Uterus (tissue), 4 donors: ENCODE results near the gene SIRT1. TPM values are rescaled to one million over a fixed set of nuclear protein-coding genes. Genes with fewer than 3 reads are reported as not detected.

Experiments used
- DNase-seq, 2 donors: peaks; one replicate each; pipeline ENCODE4 v3.0.0-alpha.2; 2019 to 2020
- H3K27ac ChIP-seq, 2 donors: fragments of 200-600 bp; sonication (generic); 1 replicate in 1 of 2; 2 replicates in 1 of 2; pipeline ENCODE4 v1.5.1; 2016 to 2018
- H3K27me3 ChIP-seq, 2 donors: fragments of 200-600 bp; sonication (generic); one replicate each; pipeline ENCODE4 v1.5.1; 2018 to 2019; ENCODE audit warnings: control low read depth in 1 of 2
- H3K36me3 ChIP-seq, 2 donors: fragments of 200-600 bp; sonication (generic); one replicate each; pipeline ENCODE4 v1.5.1; 2019; ENCODE audit warnings: control low read depth in 1 of 2
- H3K4me1 ChIP-seq, 2 donors: fragments of 200-600 bp; sonication (generic); one replicate each; pipeline ENCODE4 v1.5.1; 2018 to 2019; ENCODE audit warnings: control low read depth in 1 of 2
- H3K4me3 ChIP-seq, 2 donors: fragments of 200-600 bp; sonication (generic); 1 replicate in 1 of 2; 2 replicates in 1 of 2; pipeline ENCODE4 v1.5.1; 2018 to 2019; ENCODE audit warnings: mild to moderate bottlenecking in 1 of 2
- H3K9me3 ChIP-seq, 2 donors: fragments of 200-600 bp; sonication (generic); one replicate each; pipeline ENCODE4 v1.5.1; 2019; ENCODE audit warnings: control low read depth in 1 of 2
- CTCF ChIP-seq, 4 experiments: fragments of 200-600 bp in 2 of 4; fragments of 450-650 bp in 2 of 4; sonication (generic) in 2 of 4; IDR thresholded peaks; one replicate each; pipeline ENCODE4 v1.5.1; 2016 to 2019; ENCODE audit warnings: antibody characterized with exemption in 4 of 4, mild to moderate bottlenecking in 2 of 4, moderate library complexity in 1 of 4
- POLR2A ChIP-seq, 2 donors: fragments of 450-650 bp; IDR thresholded peaks; one replicate each; pipeline ENCODE4 v1.6.1; 2016; ENCODE audit warnings: antibody characterized with exemption in 2 of 2, mild to moderate bottlenecking in 1 of 2, moderate library complexity in 1 of 2
- intact Hi-C: fragments of 100-400 bp; cut with DNase I; formaldehyde crosslinking; loops from one replicate; pipeline ENCODE4 v1.15.1; 2023; ENCODE audit warnings: low total_unique reads
- total RNA-seq, 4 donors: library from RNA; depleted of rRNA in 3 of 4; stranded (reverse); fragments of >200 nt in 3 of 4; gene quantifications; one replicate each; pipeline versions ENCODE4 v1.1.0 to v1.2.4, GENCODE V29; 2014 to 2023
- donor health status: DM: yes; HTN: yes; CAD: no.

Gene SIRT1
- total RNA-seq, 4 donors from 2014 or later = 9.5 to 47.7 (median 37.1) TPM

- intact Hi-C loops = no loop called here
- H3K27me3 ChIP-seq = no peaks in the 10 kb centered on the region
- H3K9me3 ChIP-seq = no peaks in the 10 kb centered on the region
- H3K4me1 ChIP-seq = peaks cover 0 to 4% of the 10 kb centered on the region in 2 donors
- no peak overlapping the region for H3K4me3 ChIP-seq
- H3K27ac ChIP-seq = no peak overlapping the region
- TF ChIP-seq POLR2A (IDR thresholded peaks at IDR 0.05) (no peak), CTCF (IDR thresholded peaks at IDR 0.05) (no peak)
- H3K36me3 ChIP-seq = no peaks in the 10 kb centered on the region
- no peak for DNase-seq
Measured at GRCh38 chr10:67839951-67840350, 44.5 kb upstream of the SIRT1 start.

- H3K36me3 ChIP-seq = no peaks in the 10 kb centered on the region
- DNase-seq = no peak
- H3K27ac ChIP-seq = no peak overlapping the region
- no peaks in the 10 kb centered on the region for H3K9me3 ChIP-seq
- no peaks in the 10 kb centered on the region for H3K27me3 ChIP-seq
- intact Hi-C loops = no loop called here
- peaks cover 0 to 3% of the 10 kb centered on the region in 2 donors for H3K4me1 ChIP-seq
- TF ChIP-seq CTCF (IDR thresholded peaks at IDR 0.05) (no peak), POLR2A (IDR thresholded peaks at IDR 0.05) (no peak)
- H3K4me3 ChIP-seq = no peak overlapping the region
Measured at GRCh38 chr10:67841737-67842136, 42.7 kb upstream of the SIRT1 start.

GRCh38 chr10:67843284-67843683 lies 41.2 kb upstream of the SIRT1 start:
- no peaks in the 10 kb centered on the region for H3K4me1 ChIP-seq

GRCh38 chr10:67849331-67850011 lies 35.0 kb upstream of the SIRT1 start:
- peak; percentile 37 to 69 for TF ChIP-seq POLR2A (IDR thresholded peaks at IDR 0.05)
- TF ChIP-seq CTCF (IDR thresholded peaks at IDR 0.05) = peak in 1 of 4 experiments; percentile 19
- Histone ChIP-seq H3K4me1 (no peaks in the 10 kb centered on the region), H3K9me3 (no peaks in the 10 kb centered on the region), H3K27me3 (no peaks in the 10 kb centered on the region), H3K4me3 (peak overlapping the region; percentile 76 to 83), H3K36me3 (no peaks in the 10 kb centered on the region), H3K27ac (peak overlapping the region; percentile 94 to 97)
- intact Hi-C loops = loop anchor here (10.0 kb wide), 1 partner anchor 295 kb away; no protein-coding TSS in a partner anchor
- DNase-seq = peak; percentile 97

More at GRCh38 chr10:67843284-67843683, 41.2 kb upstream of the SIRT1 start:
- Histone ChIP-seq H3K27me3 (no peaks in the 10 kb centered on the region), H3K9me3 (no peaks in the 10 kb centered on the region), H3K4me3 (no peak overlapping the region), H3K27ac (no peak overlapping the region), H3K36me3 (no peaks in the 10 kb centered on the region)
- intact Hi-C loops = no loop called here
- no peak for DNase-seq
- TF ChIP-seq CTCF (IDR thresholded peaks at IDR 0.05) = no peak
- TF ChIP-seq POLR2A (IDR thresholded peaks at IDR 0.05) = no peak

- H3K4me1 ChIP-seq = no peaks in the 10 kb centered on the region
- TF ChIP-seq CTCF (IDR thresholded peaks at IDR 0.05) (no peak), POLR2A (IDR thresholded peaks at IDR 0.05) (no peak)
- no peaks in the 10 kb centered on the region for H3K9me3 ChIP-seq
- no peaks in the 10 kb centered on the region for H3K27me3 ChIP-seq
- peak overlapping the region in 1 of 2 donors; percentile 94 for H3K27ac ChIP-seq
- H3K36me3 ChIP-seq = no peaks in the 10 kb centered on the region
- intact Hi-C loops = loop anchor here (10.0 kb wide), 1 partner anchor 294 kb away; no protein-coding TSS in a partner anchor
- no peak overlapping the region for H3K4me3 ChIP-seq
- no peak for DNase-seq
Measured at GRCh38 chr10:67851186-67851585, 33.3 kb upstream of the SIRT1 start.
